ENCODE measurements around the gene MRPL44. TPM values are rescaled to one million over a fixed set of nuclear protein-coding genes. Genes with fewer than 3 reads are reported as not detected.

Gene MRPL44
- total and polyA plus RNA-seq, 2 of the 13 experiments (the other 11 are each of a cell fraction or from before 2014, with no cell fraction given), result 38.4 to 78.0 TPM

- Histone ChIP-seq H2AFZ (ENCODE audit: low read length) (no peak overlapping the region), H3K4me3 (replicated peaks in 1 of 3; ENCODE audit: insufficient read depth in 1 of 3, low read depth in 2 of 3, low read length in 3 of 3) (no peak overlapping the region), H3K9me3 (ENCODE audit: low read length) (no peaks in the 10 kb centered on the region), H3K36me3 (replicated peaks in 1 of 2; ENCODE audit: control insufficient read depth in 1 of 2, insufficient read depth in 2 of 2, low read length in 2 of 2) (no peaks in the 10 kb centered on the region), H3K79me2 (ENCODE audit: insufficient read depth, low read length) (no peaks in the 10 kb centered on the region), H3K27me3 (ENCODE audit: control insufficient read depth in 1 of 2, insufficient read depth in 2 of 2, low read length in 2 of 2) (no peaks in the 10 kb centered on the region), H3K4me1 (ENCODE audit: insufficient read depth, low read length) (peaks cover 24% of the 10 kb centered on the region), H3K27ac (ENCODE audit: extremely low read length, insufficient read depth, low read length) (no peak overlapping the region), H3K4me2 (ENCODE audit: low read depth, low read length) (no peak overlapping the region), H4K20me1 (ENCODE audit: insufficient read depth, low read length) (no peaks in the 10 kb centered on the region), H3K9ac (ENCODE audit: insufficient read depth, low read depth, low read length) (no peak overlapping the region)
- intact Hi-C loops (cut with micrococcal nuclease; ENCODE audit: unreplicated experiment) (no loop called here), in situ Hi-C loops (cut with HindIII; ENCODE audit: extremely low pct_ligation_motif_present, low pct_unique_long_range_greater_than_20kb) (no loop called here)
- POLR2A ChIA-PET, result no interaction called here
- TF ChIP-seq BRD4 (CRISPR knock-in tag; IDR thresholded peaks at IDR 0.05) (no peak), NR0B2 (CRISPR knock-in tag; IDR thresholded peaks at IDR 0.05) (no peak), PHF21A (CRISPR knock-in tag; IDR thresholded peaks at IDR 0.05) (no peak), ZNF546 (CRISPR knock-in tag; conservative IDR thresholded peaks at IDR 0.05) (no peak), FOXA3 (CRISPR knock-in tag; IDR thresholded peaks at IDR 0.05) (no peak)
- CTCF ChIA-PET (ENCODE audit: low intra/inter-chr PET ratio, low total read pairs), result no interaction called here
- DNase-seq (ENCODE audit: low spot score) (no peak), FAIRE-seq (no peak), ATAC-seq (no peak)
- no TSS peak for BruUV-seq (replicated peaks)
- 47% methylated on average over 3 of the region's 3 CpGs for WGBS (ENCODE audit: low lambda C conversion rate)
These were observed 19.5 kb downstream of the MRPL44 start for GRCh38 chr2:223976635-223977226.

- Histone ChIP-seq H3K27ac (ENCODE audit: extremely low read length, insufficient read depth, low read length) (no peak overlapping the region), H3K4me2 (ENCODE audit: low read depth, low read length) (no peak overlapping the region), H3K36me3 (replicated peaks in 1 of 2; ENCODE audit: control insufficient read depth in 1 of 2, insufficient read depth in 2 of 2, low read length in 2 of 2) (no peaks in the 10 kb centered on the region), H3K27me3 (ENCODE audit: control insufficient read depth in 1 of 2, insufficient read depth in 2 of 2, low read length in 2 of 2) (no peaks in the 10 kb centered on the region), H3K4me3 (replicated peaks in 1 of 3; ENCODE audit: insufficient read depth in 1 of 3, low read depth in 2 of 3, low read length in 3 of 3) (no peak overlapping the region), H4K20me1 (ENCODE audit: insufficient read depth, low read length) (no peaks in the 10 kb centered on the region), H3K4me1 (ENCODE audit: insufficient read depth, low read length) (peaks cover 9% of the 10 kb centered on the region), H3K9ac (ENCODE audit: insufficient read depth, low read depth, low read length) (no peak overlapping the region), H3K9me3 (ENCODE audit: low read length) (no peaks in the 10 kb centered on the region), H2AFZ (ENCODE audit: low read length) (no peak overlapping the region), H3K79me2 (ENCODE audit: insufficient read depth, low read length) (no peaks in the 10 kb centered on the region)
- no peak for ATAC-seq
- BruUV-seq (replicated peaks), result no TSS peak
- TF ChIP-seq ATF4 (CRISPR knock-in tag; IDR thresholded peaks at IDR 0.05) (peak in 1 of 2 experiments; percentile 36; a peak in 1 of 4 replicates), ZNF761 (CRISPR knock-in tag; conservative IDR thresholded peaks at IDR 0.05) (no peak), CEBPB (IDR thresholded peaks at IDR 0.05; ENCODE audit: borderline replicate concordance, low read depth, low read length) (peak; percentile 52; the same call in 1 of the 2 replicates), ZBED4 (CRISPR knock-in tag; IDR thresholded peaks at IDR 0.05; ENCODE audit: borderline replicate concordance) (no peak), SPEN (CRISPR knock-in tag; IDR thresholded peaks at IDR 0.05; ENCODE audit: low read depth) (no peak), DDIT3 (CRISPR knock-in tag; IDR thresholded peaks at IDR 0.05) (no peak)
- POLR2A ChIA-PET, result no interaction called here
- in situ Hi-C loops (cut with HindIII; ENCODE audit: extremely low pct_ligation_motif_present, low pct_unique_long_range_greater_than_20kb) (no loop called here), intact Hi-C loops (cut with micrococcal nuclease; ENCODE audit: unreplicated experiment) (no loop called here)
- CTCF ChIA-PET (ENCODE audit: low intra/inter-chr PET ratio, low total read pairs), result no interaction called here
- no peak for DNase-seq (ENCODE audit: low spot score)
- no peak for FAIRE-seq
- WGBS (ENCODE audit: low lambda C conversion rate), result 89% methylated on average over 4 of the region's 4 CpGs
These were observed 21.2 kb downstream of the MRPL44 start for GRCh38 chr2:223978451-223978850.

Measured in HepG2 (cell line).